Prostate gland (tissue), 2 donors: Measurements from ENCODE around the gene ZNF609. TPM values are rescaled to one million over a fixed set of nuclear protein-coding genes. Genes with fewer than 3 reads are reported as not detected.

ENCODE experiments used
- DNase-seq: peaks from one replicate; pipeline ENCODE4 v3.0.0-alpha.2; 2019; ENCODE audit warnings: low spot score
- H3K27ac ChIP-seq, 2 donors: fragments of 200-600 bp; sonication (generic); 2 replicates each; pipeline ENCODE4 v1.5.1; 2017 to 2019
- H3K27me3 ChIP-seq: fragments of 200-600 bp; sonication (generic); replicated peaks from 2 replicates; pipeline ENCODE4 v1.5.1; 2019; ENCODE audit not compliant: insufficient read depth
- H3K36me3 ChIP-seq, 2 donors: fragments of 200-600 bp; sonication (generic); 1 replicate in 1 of 2; 2 replicates in 1 of 2; pipeline versions ENCODE4 v1.5.1 to v1.8.1; 2017 to 2019
- H3K4me1 ChIP-seq: fragments of 200-600 bp; sonication (generic); replicated peaks from 2 replicates; pipeline ENCODE4 v1.5.1; 2019
- H3K4me3 ChIP-seq, 2 donors: fragments of 200-600 bp; sonication (generic); 2 replicates each; pipeline ENCODE4 v1.5.1; 2017 to 2019
- H3K9me3 ChIP-seq: fragments of 200-600 bp; sonication (generic); 2 replicates; pipeline ENCODE4 v1.5.1; 2017
- POLR2A ChIP-seq: fragments of 450-650 bp; IDR thresholded peaks from one replicate; pipeline ENCODE4 v1.6.1; 2016; ENCODE audit warnings: antibody characterized with exemption, mild to moderate bottlenecking
- POLR2AphosphoS5 ChIP-seq: sonication (generic); formaldehyde crosslinking; IDR thresholded peaks from one replicate; pipeline ENCODE4 v1.6.1; 2017; ENCODE audit warnings: antibody characterized with exemption
- WGBS: methylation state at CpG from one replicate; pipeline ENCODE4 v1.1.5; 2018; 5-methylcytosine and 5-hydroxymethylcytosine counted together
- intact Hi-C: fragments of 100-400 bp; cut with DNase I; formaldehyde crosslinking; loops from one replicate; pipeline ENCODE4 v1.14.2; 2022
- total RNA-seq, 2 donors: library from RNA; depleted of rRNA; stranded (reverse); fragments of >200 nt; gene quantifications; one replicate each; pipeline ENCODE4 v1.1.0, GENCODE V29; 2016
- TF ChIP-seq, protein P1 (sequence below), 4 experiments: fragments of 200-600 bp in 2 of 4; fragments of 450-650 bp in 2 of 4; sonication (generic) in 2 of 4; IDR thresholded peaks; 1 replicate in 3 of 4; 2 replicates in 1 of 4; pipeline ENCODE4 v1.5.1; 2016 to 2019; ENCODE audit warnings: antibody characterized with exemption in 4 of 4, mild to moderate bottlenecking in 2 of 4, moderate library complexity in 2 of 4

Gene ZNF609
- total RNA-seq, 2 donors from 2014 or later, result 29.1 to 45.7 TPM

DNA sequence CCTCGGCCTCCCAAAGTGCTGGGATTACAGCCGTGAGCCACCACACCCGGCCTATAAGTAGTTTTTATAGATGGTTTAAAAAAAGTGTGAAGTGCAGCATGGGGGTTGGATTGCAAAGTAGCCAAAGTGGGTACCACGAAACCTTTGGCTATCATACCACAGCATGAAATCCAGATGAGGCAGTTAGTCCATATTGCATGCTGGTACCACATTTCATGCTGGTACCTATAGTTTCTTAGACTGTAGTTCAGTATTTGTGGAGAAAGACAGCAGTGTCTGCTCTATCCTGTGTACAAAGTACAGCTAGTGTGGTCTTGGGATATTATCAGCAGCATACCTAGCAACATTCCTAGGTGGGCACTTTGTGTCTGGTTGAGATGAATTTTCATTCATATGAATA, 11.8 kb downstream of the ZNF609 start:
- no peak for DNase-seq
- no peaks in the 10 kb centered on the region for H3K9me3 ChIP-seq
- 92% methylated on average over 4 of the region's 4 CpGs for WGBS
- intact Hi-C loops, result no loop called here
- H3K4me1 ChIP-seq, result peaks cover under 1% of the 10 kb centered on the region
- H3K27ac ChIP-seq, result no peak overlapping the region
- TF ChIP-seq POLR2A (no peak), POLR2AphosphoS5 (no peak)
- TF ChIP-seq, protein P1, sequence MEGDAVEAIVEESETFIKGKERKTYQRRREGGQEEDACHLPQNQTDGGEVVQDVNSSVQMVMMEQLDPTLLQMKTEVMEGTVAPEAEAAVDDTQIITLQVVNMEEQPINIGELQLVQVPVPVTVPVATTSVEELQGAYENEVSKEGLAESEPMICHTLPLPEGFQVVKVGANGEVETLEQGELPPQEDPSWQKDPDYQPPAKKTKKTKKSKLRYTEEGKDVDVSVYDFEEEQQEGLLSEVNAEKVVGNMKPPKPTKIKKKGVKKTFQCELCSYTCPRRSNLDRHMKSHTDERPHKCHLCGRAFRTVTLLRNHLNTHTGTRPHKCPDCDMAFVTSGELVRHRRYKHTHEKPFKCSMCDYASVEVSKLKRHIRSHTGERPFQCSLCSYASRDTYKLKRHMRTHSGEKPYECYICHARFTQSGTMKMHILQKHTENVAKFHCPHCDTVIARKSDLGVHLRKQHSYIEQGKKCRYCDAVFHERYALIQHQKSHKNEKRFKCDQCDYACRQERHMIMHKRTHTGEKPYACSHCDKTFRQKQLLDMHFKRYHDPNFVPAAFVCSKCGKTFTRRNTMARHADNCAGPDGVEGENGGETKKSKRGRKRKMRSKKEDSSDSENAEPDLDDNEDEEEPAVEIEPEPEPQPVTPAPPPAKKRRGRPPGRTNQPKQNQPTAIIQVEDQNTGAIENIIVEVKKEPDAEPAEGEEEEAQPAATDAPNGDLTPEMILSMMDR (IDR thresholded peaks at IDR 0.05), result no peak
- no peaks in the 10 kb centered on the region for H3K27me3 ChIP-seq
- no peaks in the 10 kb centered on the region for H3K36me3 ChIP-seq
- no peak overlapping the region for H3K4me3 ChIP-seq

DNA sequence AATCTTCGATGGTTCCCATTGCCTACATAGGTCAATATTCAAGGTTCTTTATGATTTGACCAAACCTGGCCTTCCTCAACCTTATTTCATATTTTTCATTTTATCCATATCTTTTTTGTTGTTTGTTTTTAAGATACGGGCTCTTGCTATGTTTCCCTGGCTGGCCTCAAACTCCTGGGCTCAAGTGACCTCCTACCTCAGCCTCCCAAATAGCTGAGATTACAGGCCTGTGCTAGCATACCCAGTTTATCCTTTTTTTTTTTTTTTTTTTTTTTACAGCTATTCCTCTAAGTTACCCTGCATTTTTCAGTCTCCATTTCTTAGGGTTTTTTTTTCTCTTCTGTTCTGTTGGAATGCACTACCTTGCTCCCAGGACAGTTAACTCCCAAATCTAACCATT, 14.5 kb downstream of the ZNF609 start:
- Histone ChIP-seq H3K4me3 (no peak overlapping the region), H3K27ac (no peak overlapping the region), H3K9me3 (no peaks in the 10 kb centered on the region), H3K27me3 (no peaks in the 10 kb centered on the region), H3K36me3 (no peaks in the 10 kb centered on the region), H3K4me1 (no peaks in the 10 kb centered on the region)
- intact Hi-C loops, result no loop called here
- TF ChIP-seq, protein P1 (IDR thresholded peaks at IDR 0.05), result no peak
- TF ChIP-seq POLR2A (no peak), POLR2AphosphoS5 (no peak)
- no peak for DNase-seq
- WGBS, result 90% methylated on average over 2 of the region's 2 CpGs

DNA sequence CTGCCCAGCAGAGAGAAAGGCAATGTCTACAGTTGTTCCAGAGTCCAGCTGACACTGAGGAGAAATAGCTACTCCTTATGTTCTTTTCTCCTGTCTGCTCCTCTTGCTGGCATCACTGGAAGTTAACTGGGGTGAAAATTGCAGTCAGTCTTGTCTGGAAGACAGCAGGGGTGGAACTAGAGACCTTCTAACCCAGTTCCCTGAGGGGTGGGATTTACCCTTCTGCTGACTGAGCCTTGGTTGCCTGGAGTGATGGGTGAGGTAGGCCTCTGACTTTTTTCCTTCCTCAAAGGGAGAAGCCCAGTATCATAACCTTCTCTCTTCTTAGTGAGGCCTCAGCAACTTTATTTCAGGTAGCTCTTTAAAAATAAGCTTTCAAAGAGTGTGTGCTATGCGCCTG, 16.2 kb downstream of the ZNF609 start:
- H3K9me3 ChIP-seq, result no peaks in the 10 kb centered on the region
- no peak for DNase-seq
- no peaks in the 10 kb centered on the region for H3K4me1 ChIP-seq
- intact Hi-C loops, result no loop called here
- TF ChIP-seq POLR2AphosphoS5 (no peak), POLR2A (no peak)
- TF ChIP-seq, protein P1 (IDR thresholded peaks at IDR 0.05), result no peak
- no peaks in the 10 kb centered on the region for H3K27me3 ChIP-seq
- no peak overlapping the region for H3K4me3 ChIP-seq
- WGBS, result 90% methylated on average over 1 of the region's 1 CpG
- no peaks in the 10 kb centered on the region for H3K36me3 ChIP-seq
- H3K27ac ChIP-seq, result no peak overlapping the region

DNA sequence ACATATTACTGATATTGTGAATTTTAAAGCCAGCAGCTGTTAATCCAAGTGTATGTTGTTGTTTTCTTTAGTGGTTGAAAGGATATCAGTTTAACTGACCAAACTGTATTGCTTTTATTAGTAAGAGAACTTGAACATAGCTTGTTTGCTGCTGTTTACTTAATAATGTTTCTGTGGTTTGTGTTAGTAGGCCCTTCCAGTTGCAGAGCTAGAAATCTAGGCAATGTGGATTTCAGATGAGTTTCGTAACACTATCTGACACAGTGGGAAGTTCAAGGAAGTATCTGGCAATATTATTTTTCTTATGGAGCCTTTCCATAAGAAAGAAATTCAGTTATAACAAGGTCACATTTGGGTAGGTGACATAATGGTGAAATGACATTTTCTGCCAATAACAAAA, 18.5 kb downstream of the ZNF609 start:
- intact Hi-C loops, result no loop called here
- Histone ChIP-seq H3K9me3 (no peaks in the 10 kb centered on the region), H3K4me3 (no peak overlapping the region), H3K27me3 (no peaks in the 10 kb centered on the region), H3K36me3 (no peaks in the 10 kb centered on the region), H3K4me1 (no peaks in the 10 kb centered on the region), H3K27ac (no peak overlapping the region)
- 0% methylated on average over 1 of the region's 1 CpG for WGBS
- no peak for DNase-seq
- TF ChIP-seq POLR2A (no peak), POLR2AphosphoS5 (no peak)
- TF ChIP-seq, protein P1 (IDR thresholded peaks at IDR 0.05), result no peak

DNA sequence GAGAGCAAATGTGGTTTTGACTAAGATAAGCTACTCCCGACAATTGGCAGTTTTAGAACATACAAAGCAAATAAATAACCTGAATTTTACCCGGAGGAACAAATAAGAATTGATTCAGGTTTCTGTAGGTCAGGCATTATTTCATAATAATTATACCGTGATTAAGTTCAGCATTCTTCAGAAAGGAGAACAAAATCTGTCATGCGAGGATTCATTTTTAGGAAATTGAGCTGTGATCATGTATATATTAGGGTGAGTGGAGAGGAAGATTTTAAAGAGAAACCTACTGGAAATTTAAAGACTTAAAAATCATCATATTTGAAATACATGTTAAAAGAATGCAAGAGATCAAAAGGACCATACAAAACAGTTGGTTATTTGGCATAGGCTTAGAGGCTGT, 20.5 kb downstream of the ZNF609 start:
- H3K27me3 ChIP-seq, result no peaks in the 10 kb centered on the region
- WGBS, result 56% methylated on average over 4 of the region's 4 CpGs

More for the DNA sequence above, 20.5 kb downstream of the ZNF609 start:
- no peak overlapping the region for H3K27ac ChIP-seq
- no peaks in the 10 kb centered on the region for H3K9me3 ChIP-seq
- H3K4me3 ChIP-seq, result no peak overlapping the region
- no peak for DNase-seq
- H3K4me1 ChIP-seq, result no peaks in the 10 kb centered on the region
- TF ChIP-seq POLR2A (no peak), POLR2AphosphoS5 (no peak)
- TF ChIP-seq, protein P1 (IDR thresholded peaks at IDR 0.05), result no peak
- intact Hi-C loops, result no loop called here
- H3K36me3 ChIP-seq, result no peaks in the 10 kb centered on the region
